Fibroblast of pulmonary artery (primary cell): ENCODE data around the gene CCDC80.
"Not testable (repeated sequence)": the region's sequence is repeated elsewhere in the genome, so short reads cannot be mapped to it uniquely, and the experiment has no call there.

Experiments used
- DNase-seq: peaks from one replicate; pipeline ENCODE4 v3.0.0-alpha.2; 2010; ENCODE audit warnings: low read depth
- H3K4me3 ChIP-seq: replicated peaks from 2 replicates; pipeline ENCODE4 v1.5.1; 2011; ENCODE audit warnings: low read depth, mild to moderate bottlenecking, control low read depth, low read length, moderate library complexity
- TF ChIP-seq, protein P1 (sequence below): IDR thresholded peaks from 2 replicates; pipeline ENCODE4 v1.5.1; 2011; ENCODE audit warnings: mild to moderate bottlenecking, control low read depth, low read length, inconsistent platforms; ENCODE audit errors: missing control alignments

CCDC80 gene

GRCh38 chr3:112579697-112580096, 61.2 kb downstream of the CCDC80 start:
- TF ChIP-seq, protein P1, sequence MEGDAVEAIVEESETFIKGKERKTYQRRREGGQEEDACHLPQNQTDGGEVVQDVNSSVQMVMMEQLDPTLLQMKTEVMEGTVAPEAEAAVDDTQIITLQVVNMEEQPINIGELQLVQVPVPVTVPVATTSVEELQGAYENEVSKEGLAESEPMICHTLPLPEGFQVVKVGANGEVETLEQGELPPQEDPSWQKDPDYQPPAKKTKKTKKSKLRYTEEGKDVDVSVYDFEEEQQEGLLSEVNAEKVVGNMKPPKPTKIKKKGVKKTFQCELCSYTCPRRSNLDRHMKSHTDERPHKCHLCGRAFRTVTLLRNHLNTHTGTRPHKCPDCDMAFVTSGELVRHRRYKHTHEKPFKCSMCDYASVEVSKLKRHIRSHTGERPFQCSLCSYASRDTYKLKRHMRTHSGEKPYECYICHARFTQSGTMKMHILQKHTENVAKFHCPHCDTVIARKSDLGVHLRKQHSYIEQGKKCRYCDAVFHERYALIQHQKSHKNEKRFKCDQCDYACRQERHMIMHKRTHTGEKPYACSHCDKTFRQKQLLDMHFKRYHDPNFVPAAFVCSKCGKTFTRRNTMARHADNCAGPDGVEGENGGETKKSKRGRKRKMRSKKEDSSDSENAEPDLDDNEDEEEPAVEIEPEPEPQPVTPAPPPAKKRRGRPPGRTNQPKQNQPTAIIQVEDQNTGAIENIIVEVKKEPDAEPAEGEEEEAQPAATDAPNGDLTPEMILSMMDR = no peak
- peak; percentile 59 for DNase-seq
- H3K4me3 ChIP-seq = no peak overlapping the region

DNA sequence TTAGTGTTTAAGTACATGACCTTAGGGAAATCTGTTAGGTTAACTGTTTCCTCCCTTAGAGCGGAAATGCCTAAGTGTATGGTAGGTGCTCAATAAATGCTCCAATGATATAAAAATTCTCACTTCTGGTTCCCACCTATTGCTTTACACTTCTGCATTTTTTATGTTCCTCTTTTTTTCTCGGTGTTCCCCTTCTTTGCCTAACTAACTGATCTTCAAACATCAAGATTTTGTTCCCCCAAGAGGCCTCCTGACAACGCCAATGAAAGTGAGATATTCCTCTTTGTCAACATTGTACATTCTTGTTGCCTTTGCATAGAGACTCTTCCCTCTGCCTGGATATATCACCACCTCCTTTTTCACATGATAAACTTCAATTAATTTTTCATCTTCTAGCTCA, 61.7 kb downstream of the CCDC80 start:
- no peak overlapping the region for H3K4me3 ChIP-seq
- TF ChIP-seq, protein P1 = no peak
- DNase-seq = no peak

DNA sequence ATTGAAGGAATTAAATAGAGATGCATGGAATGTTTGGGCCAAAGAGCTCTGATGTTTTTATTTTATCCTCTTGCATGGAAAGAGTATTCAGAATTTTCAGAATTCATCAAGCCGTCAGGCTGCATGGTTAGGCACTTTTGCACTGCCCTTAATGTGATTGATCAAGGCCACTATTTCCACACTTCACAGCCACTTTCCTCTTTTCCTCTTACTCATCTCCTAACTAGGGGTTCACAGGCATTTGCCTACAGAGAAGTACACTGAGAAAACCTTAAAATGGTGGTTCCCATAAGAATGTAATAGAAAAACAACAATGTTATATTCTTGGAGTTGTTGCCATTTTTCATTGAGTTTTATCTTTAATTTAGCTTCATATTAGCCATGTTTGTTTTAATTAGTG, 68.2 kb downstream of the CCDC80 start:
- DNase-seq = no peak
- H3K4me3 ChIP-seq = no peak overlapping the region
- TF ChIP-seq, protein P1 = no peak

DNA sequence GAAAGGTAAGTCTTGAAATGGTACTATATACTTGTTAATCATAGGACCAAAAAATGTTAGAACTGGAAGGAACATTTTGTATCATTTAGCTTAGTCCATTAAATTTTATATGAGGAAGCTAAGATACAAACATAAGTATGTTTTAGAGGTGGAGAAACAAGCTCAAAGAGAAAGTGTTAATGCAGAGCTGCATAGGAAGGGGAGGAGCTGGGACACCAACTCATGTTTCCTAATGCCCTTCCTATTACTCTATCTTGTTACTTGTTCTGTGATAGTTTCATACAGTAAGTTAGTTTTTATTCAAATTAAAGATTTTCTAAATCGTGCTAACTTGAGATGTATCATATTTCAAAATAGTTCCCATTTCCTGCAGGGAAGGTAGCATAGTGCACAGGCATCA, 71.7 kb downstream of the CCDC80 start:
- no peak for DNase-seq
- TF ChIP-seq, protein P1 = no peak
- no peak overlapping the region for H3K4me3 ChIP-seq

DNA sequence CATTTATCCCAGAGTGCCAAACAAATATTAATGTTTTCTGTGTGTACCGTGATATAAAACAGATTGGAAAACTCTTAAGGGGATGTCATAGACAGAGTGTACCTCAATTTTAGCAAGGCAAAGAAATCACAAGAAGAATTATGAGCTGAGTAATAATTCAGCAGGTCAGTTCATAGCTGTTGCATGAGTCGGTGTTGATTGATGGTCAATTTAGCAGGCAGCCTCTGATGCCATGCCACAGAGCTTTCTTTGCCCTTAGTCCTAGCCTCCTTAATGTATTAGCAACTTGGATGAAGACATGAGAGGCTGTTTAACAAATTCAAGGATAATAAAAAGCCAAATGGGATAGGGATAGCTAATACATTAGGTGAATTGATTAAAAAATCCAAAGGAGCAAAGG, 72.3 kb downstream of the CCDC80 start:
- no peak overlapping the region for H3K4me3 ChIP-seq
- TF ChIP-seq, protein P1 = no peak
- DNase-seq = peak; percentile 16

DNA sequence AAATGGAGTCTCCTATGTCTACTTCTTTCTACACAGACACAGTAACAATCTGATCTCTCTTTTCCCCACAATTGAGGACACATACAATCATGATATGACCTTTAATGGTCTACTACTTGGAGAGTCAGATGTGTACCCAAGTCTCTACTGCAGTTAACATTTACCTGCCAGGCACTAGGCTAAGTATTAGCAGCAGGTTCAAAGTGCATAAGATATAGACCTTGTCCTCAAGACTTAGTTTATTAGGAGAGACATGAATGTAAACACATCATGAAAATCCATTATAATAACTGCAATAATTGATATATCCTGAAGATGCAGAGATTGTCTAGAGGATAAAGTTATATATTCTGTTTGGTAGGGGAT, 76.0 kb downstream of the CCDC80 start:
- TF ChIP-seq, protein P1 = no peak
- no peak overlapping the region for H3K4me3 ChIP-seq
- no peak for DNase-seq

DNA sequence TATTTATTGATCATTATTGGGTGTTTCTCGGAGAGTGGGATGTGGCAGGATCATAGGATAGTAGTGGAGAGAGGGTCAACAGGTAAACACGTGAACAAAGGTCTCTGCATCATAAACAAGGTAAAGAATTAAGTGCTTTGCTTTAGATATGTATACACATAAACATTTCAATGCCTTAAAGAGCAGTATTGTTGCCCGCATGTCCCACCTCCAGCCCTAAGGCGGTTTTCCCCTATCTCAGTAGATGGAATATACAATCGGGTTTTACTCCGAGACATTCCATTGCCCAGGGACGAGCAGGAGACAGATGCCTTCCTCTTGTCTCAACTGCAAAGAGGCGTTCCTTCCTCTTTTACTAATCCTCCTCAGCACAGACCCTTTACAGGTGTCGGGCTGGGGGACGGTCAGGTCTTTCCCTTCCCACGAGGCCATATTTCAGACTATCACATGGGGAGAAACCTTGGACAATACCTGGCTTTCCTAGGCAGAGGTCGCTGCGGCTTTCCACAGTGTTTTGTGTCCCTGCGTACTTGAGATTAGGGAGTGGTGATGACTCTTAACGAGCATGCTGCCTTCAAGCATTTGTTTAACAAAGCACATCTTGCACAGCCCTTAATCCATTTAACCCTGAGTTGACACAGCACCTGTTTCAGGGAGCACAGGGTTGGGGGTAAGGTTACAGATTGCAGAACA, 76.5 kb downstream of the CCDC80 start:
- not testable (repeated sequence) for DNase-seq, H3K4me3 ChIP-seq
